ENCODE data around the gene KRTAP5-9.
A peak's percentile ranks its signal among the peaks of the same experiment; 100 is the strongest.
"Not testable (repeated sequence)": the region's sequence is repeated elsewhere in the genome, so short reads cannot be mapped to it uniquely, and the experiment has no call there.

KRTAP5-9 gene

GRCh38 chr11:71518506-71519471, 29.4 kb upstream of the KRTAP5-9 start:
- no peak overlapping the region for H2BK15ac ChIP-seq (replicated peaks; ENCODE audit: low read depth)
- H2BK5ac ChIP-seq (ENCODE audit: low read length) = no peak overlapping the region
- no peak overlapping the region for H2AK5ac ChIP-seq (ENCODE audit: low read length)
- no peaks in the 10 kb centered on the region for H3K4me1 ChIP-seq (ENCODE audit: control insufficient read depth, low read depth, low read length)
- no peak overlapping the region for H3K27ac ChIP-seq (ENCODE audit: low read depth, low read length)
- H3K27me3 ChIP-seq (ENCODE audit: insufficient read depth, low read length, poor library complexity) = no peaks in the 10 kb centered on the region
- no peak overlapping the region for H2BK120ac ChIP-seq (ENCODE audit: low read depth, low read length)
- DNase-seq = no peak
- no peak overlapping the region for H3K4me2 ChIP-seq (ENCODE audit: low read length)
- H3K56ac ChIP-seq (ENCODE audit: low read length) = no peak overlapping the region
- no CpG with 5 or more reads among the region's 55 CpGs for WGBS (ENCODE audit: extremely low coverage, insufficient coverage, low lambda C conversion rate)
- H3K23ac ChIP-seq (ENCODE audit: low read length) = no peak overlapping the region
- no peak overlapping the region for H3K4me3 ChIP-seq (ENCODE audit: low read length)
- H3K18ac ChIP-seq (ENCODE audit: low read length) = peak overlapping the region; percentile 16
- no peaks in the 10 kb centered on the region for H3K79me1 ChIP-seq (ENCODE audit: low read length)
- no peak overlapping the region for H3K4ac ChIP-seq (ENCODE audit: low read depth, low read length)
- H3K36me3 ChIP-seq (ENCODE audit: control insufficient read depth, insufficient read depth, low read length) = no peaks in the 10 kb centered on the region
- H3K9ac ChIP-seq (ENCODE audit: low read length) = no peak overlapping the region
- H3K79me2 ChIP-seq (ENCODE audit: control insufficient read depth, insufficient read depth, low read length) = no peaks in the 10 kb centered on the region
- H4K5ac ChIP-seq (ENCODE audit: low read length) = no peak overlapping the region
- no peak overlapping the region for H4K8ac ChIP-seq (ENCODE audit: low read depth, low read length)

- Histone ChIP-seq H3K9ac (ENCODE audit: low read length) (no peak overlapping the region), H3K18ac (ENCODE audit: low read length) (peak overlapping the region; percentile 16), H3K79me2 (ENCODE audit: control insufficient read depth, insufficient read depth, low read length) (no peaks in the 10 kb centered on the region), H3K56ac (ENCODE audit: low read length) (no peak overlapping the region), H2BK5ac (ENCODE audit: low read length) (no peak overlapping the region), H3K4me3 (ENCODE audit: low read length) (no peak overlapping the region), H3K4me2 (ENCODE audit: low read length) (no peak overlapping the region), H2BK15ac (replicated peaks; ENCODE audit: low read depth) (no peak overlapping the region), H3K4me1 (ENCODE audit: control insufficient read depth, low read depth, low read length) (no peaks in the 10 kb centered on the region), H3K79me1 (ENCODE audit: low read length) (no peaks in the 10 kb centered on the region), H3K36me3 (ENCODE audit: control insufficient read depth, insufficient read depth, low read length) (no peaks in the 10 kb centered on the region), H3K27me3 (ENCODE audit: insufficient read depth, low read length, poor library complexity) (no peaks in the 10 kb centered on the region), H3K23ac (ENCODE audit: low read length) (no peak overlapping the region), H2BK120ac (ENCODE audit: low read depth, low read length) (no peak overlapping the region), H3K4ac (ENCODE audit: low read depth, low read length) (no peak overlapping the region), H3K27ac (ENCODE audit: low read depth, low read length) (no peak overlapping the region), H4K5ac (ENCODE audit: low read length) (no peak overlapping the region), H2AK5ac (ENCODE audit: low read length) (no peak overlapping the region), H4K8ac (ENCODE audit: low read depth, low read length) (no peak overlapping the region)
- no CpG with 5 or more reads among the region's 10 CpGs for WGBS (ENCODE audit: extremely low coverage, insufficient coverage, low lambda C conversion rate)
- DNase-seq = no peak
These were observed 28.7 kb upstream of the KRTAP5-9 start for GRCh38 chr11:71519546-71519945.

- no peaks in the 10 kb centered on the region for H3K36me3 ChIP-seq (ENCODE audit: control insufficient read depth, insufficient read depth, low read length)
- no peak overlapping the region for H3K27ac ChIP-seq (ENCODE audit: low read depth, low read length)
- no peak overlapping the region for H3K9ac ChIP-seq (ENCODE audit: low read length)
- no peak overlapping the region for H4K5ac ChIP-seq (ENCODE audit: low read length)
- no CpG with 5 or more reads among the region's 3 CpGs for WGBS (ENCODE audit: extremely low coverage, insufficient coverage, low lambda C conversion rate)
- no peak overlapping the region for H3K56ac ChIP-seq (ENCODE audit: low read length)
- no peak overlapping the region for H3K4ac ChIP-seq (ENCODE audit: low read depth, low read length)
- no peaks in the 10 kb centered on the region for H3K79me1 ChIP-seq (ENCODE audit: low read length)
- H2BK5ac ChIP-seq (ENCODE audit: low read length) = no peak overlapping the region
- no peak overlapping the region for H3K23ac ChIP-seq (ENCODE audit: low read length)
- no peaks in the 10 kb centered on the region for H3K79me2 ChIP-seq (ENCODE audit: control insufficient read depth, insufficient read depth, low read length)
- no peak overlapping the region for H2BK120ac ChIP-seq (ENCODE audit: low read depth, low read length)
- no peak overlapping the region for H3K4me3 ChIP-seq (ENCODE audit: low read length)
- no peaks in the 10 kb centered on the region for H3K4me1 ChIP-seq (ENCODE audit: control insufficient read depth, low read depth, low read length)
- no peak for DNase-seq
- no peak overlapping the region for H3K4me2 ChIP-seq (ENCODE audit: low read length)
- H2BK15ac ChIP-seq (replicated peaks; ENCODE audit: low read depth) = no peak overlapping the region
- H4K8ac ChIP-seq (ENCODE audit: low read depth, low read length) = no peak overlapping the region
- no peaks in the 10 kb centered on the region for H3K27me3 ChIP-seq (ENCODE audit: insufficient read depth, low read length, poor library complexity)
- no peak overlapping the region for H2AK5ac ChIP-seq (ENCODE audit: low read length)
- no peak overlapping the region for H3K18ac ChIP-seq (ENCODE audit: low read length)
These were observed 22.9 kb upstream of the KRTAP5-9 start for GRCh38 chr11:71525188-71525937.

- Histone ChIP-seq H3K4me3 (ENCODE audit: low read length) (no peak overlapping the region), H3K27me3 (ENCODE audit: insufficient read depth, low read length, poor library complexity) (no peaks in the 10 kb centered on the region), H4K5ac (ENCODE audit: low read length) (no peak overlapping the region), H2BK15ac (replicated peaks; ENCODE audit: low read depth) (no peak overlapping the region), H3K27ac (ENCODE audit: low read depth, low read length) (no peak overlapping the region), H4K8ac (ENCODE audit: low read depth, low read length) (no peak overlapping the region), H3K4me1 (ENCODE audit: control insufficient read depth, low read depth, low read length) (no peaks in the 10 kb centered on the region), H2BK120ac (ENCODE audit: low read depth, low read length) (no peak overlapping the region), H3K4me2 (ENCODE audit: low read length) (no peak overlapping the region), H2AK5ac (ENCODE audit: low read length) (no peak overlapping the region), H3K79me1 (ENCODE audit: low read length) (no peaks in the 10 kb centered on the region), H3K36me3 (ENCODE audit: control insufficient read depth, insufficient read depth, low read length) (no peaks in the 10 kb centered on the region), H3K18ac (ENCODE audit: low read length) (no peak overlapping the region), H3K9ac (ENCODE audit: low read length) (no peak overlapping the region), H3K23ac (ENCODE audit: low read length) (no peak overlapping the region), H2BK5ac (ENCODE audit: low read length) (no peak overlapping the region), H3K4ac (ENCODE audit: low read depth, low read length) (no peak overlapping the region), H3K79me2 (ENCODE audit: control insufficient read depth, insufficient read depth, low read length) (no peaks in the 10 kb centered on the region), H3K56ac (ENCODE audit: low read length) (no peak overlapping the region)
- DNase-seq = no peak
- no CpG with 5 or more reads among the region's 2 CpGs for WGBS (ENCODE audit: extremely low coverage, insufficient coverage, low lambda C conversion rate)
These were observed 22.2 kb upstream of the KRTAP5-9 start for GRCh38 chr11:71525938-71526495.

GRCh38 chr11:71526796-71527575, 21.2 kb upstream of the KRTAP5-9 start, which contains the start of gene KRTAP5-7:
Gene KRTAP5-7, plus strand, starts transcription at chr11:71527267. Its CDS starts 34 bp downstream, at chr11:71527301.
- not testable (repeated sequence) for H3K4me1 ChIP-seq (ENCODE audit: control insufficient read depth, low read depth, low read length); H3K23ac ChIP-seq (ENCODE audit: low read length)
- WGBS (ENCODE audit: extremely low coverage, insufficient coverage, low lambda C conversion rate) = no CpG with 5 or more reads among the region's 10 CpGs

More at GRCh38 chr11:71526796-71527575, 21.2 kb upstream of the KRTAP5-9 start, which contains the start of gene KRTAP5-7:
- not testable (repeated sequence) for H3K27ac ChIP-seq (ENCODE audit: low read depth, low read length); H3K36me3 ChIP-seq (ENCODE audit: control insufficient read depth, insufficient read depth, low read length); H4K8ac ChIP-seq (ENCODE audit: low read depth, low read length); H2BK15ac ChIP-seq (replicated peaks; ENCODE audit: low read depth); H2BK120ac ChIP-seq (ENCODE audit: low read depth, low read length); H3K4me2 ChIP-seq (ENCODE audit: low read length); H4K5ac ChIP-seq (ENCODE audit: low read length); H3K9ac ChIP-seq (ENCODE audit: low read length); H3K4ac ChIP-seq (ENCODE audit: low read depth, low read length); H3K79me2 ChIP-seq (ENCODE audit: control insufficient read depth, insufficient read depth, low read length); H2AK5ac ChIP-seq (ENCODE audit: low read length); H3K56ac ChIP-seq (ENCODE audit: low read length); H3K27me3 ChIP-seq (ENCODE audit: insufficient read depth, low read length, poor library complexity); H2BK5ac ChIP-seq (ENCODE audit: low read length); DNase-seq; H3K4me3 ChIP-seq (ENCODE audit: low read length); H3K79me1 ChIP-seq (ENCODE audit: low read length); H3K18ac ChIP-seq (ENCODE audit: low read length)
